Adrenal gland (tissue), 12 donors: Measurements from ENCODE around the gene NAALAD2. TPM values are rescaled to one million over a fixed set of nuclear protein-coding genes. Genes with fewer than 3 reads are reported as not detected.
"Not testable (repeated sequence)": the region's sequence is repeated elsewhere in the genome, so short reads cannot be mapped to it uniquely, and the experiment has no call there.

Source experiments
- DNase-seq, 7 donors: peaks; one replicate each; pipeline ENCODE4 v3.0.0-alpha.2; 2019 to 2020
- H3K27ac ChIP-seq, 5 donors: fragments of 200-600 bp; sonication (generic) in 4 of 5; 1 replicate in 3 of 5; 2 replicates in 2 of 5; pipeline versions ENCODE4 v1.5.1 to v1.8.0; 2016 to 2020; ENCODE audit warnings: mild to moderate bottlenecking in 1 of 5
- H3K27me3 ChIP-seq: fragments of 200-600 bp; 2 replicates; pipeline ENCODE4 v1.8.0; 2021
- H3K36me3 ChIP-seq, 2 donors: fragments of 200-600 bp; replicated peaks in 1 of 2; 1 replicate in 1 of 2; 2 replicates in 1 of 2; pipeline versions ENCODE4 v1.5.1 to v1.8.0; 2018 to 2022
- H3K4me1 ChIP-seq, 2 donors: fragments of 200-600 bp; replicated peaks in 1 of 2; 1 replicate in 1 of 2; 2 replicates in 1 of 2; pipeline versions ENCODE4 v1.5.1 to v1.8.0; 2018 to 2021
- H3K4me3 ChIP-seq, 4 donors: fragments of 200-600 bp; sonication (generic) in 3 of 4; one replicate each; pipeline ENCODE4 v1.5.1; 2016 to 2018
- H3K9me3 ChIP-seq, 3 donors: fragments of 200-600 bp; sonication (generic) in 1 of 3; replicated peaks in 1 of 3; 1 replicate in 2 of 3; 2 replicates in 1 of 3; pipeline versions ENCODE4 v1.5.1 to v1.8.0; 2016 to 2021
- CTCF ChIP-seq, 6 experiments: fragments of 450-650 bp in 4 of 6; fragments of 200-600 bp in 2 of 6; sonication (generic) in 1 of 6; IDR thresholded peaks; 1 replicate in 5 of 6; 2 replicates in 1 of 6; pipeline versions ENCODE4 v1.5.1 to v1.8.0; 2016 to 2021; ENCODE audit warnings: antibody characterized with exemption in 6 of 6, mild to moderate bottlenecking in 2 of 6, moderate library complexity in 1 of 6
- POLR2A ChIP-seq, 2 donors: fragments of 450-650 bp; IDR thresholded peaks; one replicate each; pipeline ENCODE4 v1.6.1; 2017; ENCODE audit warnings: antibody characterized with exemption in 2 of 2, mild to moderate bottlenecking in 2 of 2, moderate library complexity in 1 of 2
- WGBS, 4 donors: extraction: QIAGEN DNeasy Blood & Tissue Kit in 2 of 4; methylation state at CpG; one replicate each; pipeline versions ENCODE4 v1.1.5 to v1.1.7; 2013 to 2017; 5-methylcytosine and 5-hydroxymethylcytosine counted together
- intact Hi-C, 2 donors: fragments of 100-400 bp; cut with DNase I; formaldehyde crosslinking; loops; one replicate each; pipeline versions ENCODE4 v1.14.1 to v1.15.0; 2022 to 2023
- polyA plus RNA-seq, 3 donors: library from polyadenylated mRNA; stranded (reverse); fragments of 200-250 nt in 2 of 3; fragments of 350-450 nt in 1 of 3; fragmentation: Illumina TruSeq in 1 of 3; extraction: RNeasy Lipid Tissue Mini Kit (QIAGEN cat#74804) in 1 of 3; gene quantifications; one replicate each; pipeline ENCODE4 v1.2.3, GENCODE V29; 2013 to 2014
- total RNA-seq, 9 donors: library from RNA; depleted of rRNA in 4 of 9; stranded (reverse); fragments of >200 nt in 4 of 9; fragments of 120-200 nt in 1 of 9; fragmentation: NEBNext Ultra II Directional in 1 of 9; extraction: Animal tissue kit (Norgen Biotek cat#: 25700) in 1 of 9; gene quantifications; one replicate each; pipeline versions ENCODE4 v1.1.0 to v1.2.4, GENCODE V29; 2013 to 2023
- donor health status: healthy with polysubstance abuse.
- donor health status: Bipolar disorder and iron deficiency.
- donor health status: DM: yes; HTN: yes; CAD: no.
- donor health status: DM: no; HTN: no; CAD: no.
- donor health status: DM: no; HTN: no; CAD: no.
- donor health status: DM: yes; HTN: yes; CAD: no.

The NAALAD2 gene
- total and polyA plus RNA-seq, 12 donors = 6.0 to 43.0 (median 12.9) TPM

DNA sequence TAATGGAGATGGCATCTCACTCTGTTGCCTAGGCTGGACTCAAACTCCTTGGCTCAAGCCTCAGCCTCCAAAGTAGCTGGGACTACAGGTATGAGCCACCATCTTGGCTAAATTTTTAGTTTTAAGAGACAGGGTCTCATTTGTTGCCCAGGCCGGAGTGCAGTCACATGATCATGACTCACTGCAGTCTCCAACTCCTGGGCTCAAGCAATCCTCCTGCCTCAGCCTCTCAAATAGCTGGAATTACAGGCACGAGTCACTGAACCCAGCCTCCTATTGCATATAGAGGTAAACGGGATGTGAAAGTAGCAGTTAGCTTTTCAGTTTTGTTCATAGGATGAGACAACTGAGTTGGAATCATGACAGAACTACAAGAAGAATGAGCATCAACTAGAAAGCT is 9.5 kb upstream of the NAALAD2 start:
- 72 to 81% (median 75%) methylated on average over 3 of the region's 3 CpGs for WGBS, 4 donors
- DNase-seq = no peak
- intact Hi-C loops = no loop called here
- Histone ChIP-seq H3K36me3 (no peaks in the 10 kb centered on the region), H3K4me3 (no peak overlapping the region), H3K9me3 (no peaks in the 10 kb centered on the region), H3K27ac (no peak overlapping the region), H3K27me3 (no peaks in the 10 kb centered on the region), H3K4me1 (peaks cover 0 to 6% of the 10 kb centered on the region in 2 donors)
- TF ChIP-seq POLR2A (IDR thresholded peaks at IDR 0.05) = no peak

- DNase-seq = no peak
- WGBS, 4 donors = 25 to 32% (median 28%) methylated on average over 11 of the region's 11 CpGs
- Histone ChIP-seq H3K9me3 (peaks cover 0 to 7% (median 0%) of the 10 kb centered on the region in 3 donors), H3K27ac (peak overlapping the region in 4 of 5 donors; percentile 2 to 77 (median 65)), H3K36me3 (no peaks in the 10 kb centered on the region), H3K4me1 (peaks cover 0 to 10% of the 10 kb centered on the region in 2 donors), H3K27me3 (no peaks in the 10 kb centered on the region), H3K4me3 (peak overlapping the region in 3 of 4 donors; percentile 63 to 85 (median 74))
- intact Hi-C loops = no loop called here
- TF ChIP-seq CTCF (IDR thresholded peaks at IDR 0.05) = no peak
- no peak for TF ChIP-seq POLR2A (IDR thresholded peaks at IDR 0.05)
Measured at GRCh38 chr11:90133560-90134477, 644 bp upstream of the NAALAD2 start.

DNA sequence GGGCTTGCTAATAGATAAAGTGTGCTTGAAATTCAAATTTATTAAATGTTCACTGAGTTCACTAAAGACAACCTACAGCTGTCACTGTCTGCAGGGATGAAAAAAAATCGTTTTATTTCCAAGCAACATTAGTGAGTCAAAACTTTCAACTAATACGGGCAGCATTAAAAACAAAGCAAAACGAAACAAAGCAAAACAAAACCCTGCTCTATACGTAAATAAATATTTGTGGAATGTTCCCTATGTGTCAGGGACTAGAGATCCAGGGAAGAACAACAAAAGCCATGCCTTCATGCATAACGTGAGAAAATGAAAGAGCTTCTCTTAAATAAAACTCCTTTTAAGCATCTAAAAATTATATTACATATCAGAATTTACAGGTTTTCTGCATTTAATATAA is 553 bp downstream of the NAALAD2 start:
- H3K4me3 ChIP-seq = peak overlapping the region in 3 of 4 donors; percentile 63 to 85 (median 74)
- no peaks in the 10 kb centered on the region for H3K27me3 ChIP-seq
- TF ChIP-seq CTCF (IDR thresholded peaks at IDR 0.05) = no peak
- no peak for TF ChIP-seq POLR2A (IDR thresholded peaks at IDR 0.05)
- H3K27ac ChIP-seq = peak overlapping the region in 2 of 5 donors; percentile 62 to 77
- DNase-seq = no peak
- WGBS, 4 donors = 0 to 1% (median 1%) methylated on average over 5 of the region's 5 CpGs
- peaks cover 0 to 7% (median 0%) of the 10 kb centered on the region in 3 donors for H3K9me3 ChIP-seq
- peaks cover 0 to 10% of the 10 kb centered on the region in 2 donors for H3K4me1 ChIP-seq
- no peaks in the 10 kb centered on the region for H3K36me3 ChIP-seq
- intact Hi-C loops = no loop called here

DNA sequence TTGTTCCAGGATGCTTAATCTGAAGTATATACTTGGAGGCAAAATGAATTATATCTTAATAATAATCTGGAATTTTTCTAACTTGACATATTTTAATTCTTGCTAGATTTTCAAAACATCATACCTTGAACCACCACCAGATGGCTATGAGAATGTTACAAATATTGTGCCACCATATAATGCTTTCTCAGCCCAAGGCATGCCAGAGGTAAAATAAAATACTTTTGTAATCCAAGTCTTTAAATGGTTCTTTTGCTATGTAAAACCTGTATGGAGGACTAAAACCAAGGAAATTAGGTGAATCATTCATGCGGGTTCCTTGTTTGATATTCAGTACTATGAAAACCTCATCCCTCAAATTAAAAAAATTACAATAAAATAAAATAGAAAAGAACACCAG is 14.4 kb downstream of the NAALAD2 start:
- Histone ChIP-seq H3K27ac (no peak overlapping the region), H3K4me1 (no peaks in the 10 kb centered on the region), H3K4me3 (no peak overlapping the region), H3K9me3 (no peaks in the 10 kb centered on the region), H3K36me3 (no peaks in the 10 kb centered on the region), H3K27me3 (no peaks in the 10 kb centered on the region)
- peak in 3 of 6 experiments; percentile 9 to 28 (median 19) for TF ChIP-seq CTCF (IDR thresholded peaks at IDR 0.05)
- no peak for TF ChIP-seq POLR2A (IDR thresholded peaks at IDR 0.05)
- DNase-seq = no peak
- 87 to 98% (median 95%) methylated on average over 1 of the region's 1 CpG for WGBS, 4 donors
- intact Hi-C loops = no loop called here

- 94 to 98% (median 96%) methylated on average over 14 to 49 of the region's 49 CpGs for WGBS, 4 donors
- DNase-seq, H3K27ac ChIP-seq, H3K9me3 ChIP-seq, H3K27me3 ChIP-seq, H3K4me3 ChIP-seq, intact Hi-C loops, H3K36me3 ChIP-seq: not testable (repeated sequence)
- peaks cover 5 to 14% of the 10 kb centered on the region in 2 donors for H3K4me1 ChIP-seq
Measured at GRCh38 chr11:90166982-90167573, 32.6 kb downstream of the NAALAD2 start.

GRCh38 chr11:90167704-90168103 is 33.2 kb downstream of the NAALAD2 start:
- DNase-seq, H3K27me3 ChIP-seq, H3K4me3 ChIP-seq, intact Hi-C loops, H3K36me3 ChIP-seq, H3K9me3 ChIP-seq, H3K27ac ChIP-seq: not testable (repeated sequence)
- peaks cover 5 to 14% of the 10 kb centered on the region in 2 donors for H3K4me1 ChIP-seq
- 82 to 98% (median 85%) methylated on average over 7 to 8 of the region's 8 CpGs for WGBS, 4 donors
